HG03520 (cell line): ENCODE data around the gene ACAA1.
"Not testable (repeated sequence)": the region's sequence is repeated elsewhere in the genome, so short reads cannot be mapped to it uniquely, and the experiment has no call there.

Experiments used
- ATAC-seq: cut with Tn5 transposase; IDR thresholded peaks from one replicate; pipeline ENCODE4 v1.9.1; 2021; ENCODE audit warnings: mild to moderate bottlenecking, moderate library complexity; ENCODE audit not compliant: unreplicated experiment

The ACAA1 gene

GRCh38 chr3:38108649-38109579, 28.0 kb downstream of the ACAA1 start:
- ATAC-seq = no peak

GRCh38 chr3:38107911-38108648, 28.8 kb downstream of the ACAA1 start:
- ATAC-seq = no peak

GRCh38 chr3:38105525-38105924, 31.4 kb downstream of the ACAA1 start:
- ATAC-seq = no peak

GRCh38 chr3:38102444-38102814, 34.5 kb downstream of the ACAA1 start:
- ATAC-seq = no peak

GRCh38 chr3:38101811-38102443, 35.0 kb downstream of the ACAA1 start:
- no peak for ATAC-seq

GRCh38 chr3:38100498-38100897, 36.4 kb downstream of the ACAA1 start:
- no peak for ATAC-seq

- no peak for ATAC-seq
Observed at GRCh38 chr3:38099518-38099917, 37.4 kb downstream of the ACAA1 start.

GRCh38 chr3:38098376-38098723, 38.6 kb downstream of the ACAA1 start:
- ATAC-seq = no peak

- ATAC-seq = no peak
Observed at GRCh38 chr3:38097446-38098375, 39.2 kb downstream of the ACAA1 start.

- no peak for ATAC-seq
Observed at GRCh38 chr3:38095669-38096483, 41.1 kb downstream of the ACAA1 start.

GRCh38 chr3:38094999-38095398, 41.9 kb downstream of the ACAA1 start:
- ATAC-seq = no peak

- no peak for ATAC-seq
Observed at GRCh38 chr3:38090453-38090852, 46.5 kb downstream of the ACAA1 start.

- ATAC-seq = no peak
Observed at GRCh38 chr3:38089163-38089562, 47.8 kb downstream of the ACAA1 start.

GRCh38 chr3:38088126-38089078, 48.5 kb downstream of the ACAA1 start:
- ATAC-seq = no peak

- not testable (repeated sequence) for ATAC-seq
Observed at GRCh38 chr3:38087278-38087677, 49.6 kb downstream of the ACAA1 start.

- no peak for ATAC-seq
Observed at GRCh38 chr3:38086496-38086895, 50.4 kb downstream of the ACAA1 start.

GRCh38 chr3:38085943-38086324, 51.0 kb downstream of the ACAA1 start:
- ATAC-seq = no peak

GRCh38 chr3:38085311-38085942, 51.5 kb downstream of the ACAA1 start:
- ATAC-seq = no peak
